ENCODE measurements around the gene WDFY4. TPM values are rescaled to one million over a fixed set of nuclear protein-coding genes. Genes with fewer than 3 reads are reported as not detected.

The WDFY4 gene
- total RNA-seq, 1 experiment from 2014 or later: not detected

- no peak overlapping the region for H3K18ac ChIP-seq (ENCODE audit: insufficient read length, low read depth, low read length)
- H4K91ac ChIP-seq (ENCODE audit: insufficient read length, low read depth, low read length): no peak overlapping the region
- H3T11ph ChIP-seq (ENCODE audit: low read length): no peak overlapping the region
- no peak overlapping the region for H3K56ac ChIP-seq (ENCODE audit: insufficient read length, low read depth, low read length)
- H3K27me3 ChIP-seq (ENCODE audit: insufficient read depth, low read length): no peaks in the 10 kb centered on the region
- Mint-ChIP-seq H3K36me3 (ENCODE audit: insufficient read depth in 1 of 3, low read depth in 3 of 3) (no peaks in the 10 kb centered on the region), H3K4me1 (peaks cover 14% of the 10 kb centered on the region in 2 experiments), H3K27ac (peak overlapping the region in 1 of 3 experiments; percentile 29; a peak in 1 of 7 replicates), H3K9me3 (no peaks in the 10 kb centered on the region; a peak in 1 of 5 replicates), H3K27me3 (ENCODE audit: low read depth) (peaks cover 2% of the 10 kb centered on the region), H3K4me3 (no peak overlapping the region)
- no peak overlapping the region for H2AFZ ChIP-seq (ENCODE audit: low read length)
- H3K23me2 ChIP-seq (ENCODE audit: insufficient read length, low read depth, low read length, poor library complexity, severe bottlenecking): no peaks in the 10 kb centered on the region
- H2BK20ac ChIP-seq (ENCODE audit: low read depth, low read length, poor library complexity, severe bottlenecking): no peak overlapping the region
- no peak overlapping the region for H3K4ac ChIP-seq (ENCODE audit: low read depth, low read length)
- no peak overlapping the region for H2BK15ac ChIP-seq (ENCODE audit: low read depth, low read length)
- no peak overlapping the region for H2BK120ac ChIP-seq (ENCODE audit: low read depth, low read length, poor library complexity, severe bottlenecking)
- H3K79me2 ChIP-seq (ENCODE audit: insufficient read depth, low read length): no peaks in the 10 kb centered on the region
- DNase-seq: no peak
- TF ChIP-seq, protein P1, sequence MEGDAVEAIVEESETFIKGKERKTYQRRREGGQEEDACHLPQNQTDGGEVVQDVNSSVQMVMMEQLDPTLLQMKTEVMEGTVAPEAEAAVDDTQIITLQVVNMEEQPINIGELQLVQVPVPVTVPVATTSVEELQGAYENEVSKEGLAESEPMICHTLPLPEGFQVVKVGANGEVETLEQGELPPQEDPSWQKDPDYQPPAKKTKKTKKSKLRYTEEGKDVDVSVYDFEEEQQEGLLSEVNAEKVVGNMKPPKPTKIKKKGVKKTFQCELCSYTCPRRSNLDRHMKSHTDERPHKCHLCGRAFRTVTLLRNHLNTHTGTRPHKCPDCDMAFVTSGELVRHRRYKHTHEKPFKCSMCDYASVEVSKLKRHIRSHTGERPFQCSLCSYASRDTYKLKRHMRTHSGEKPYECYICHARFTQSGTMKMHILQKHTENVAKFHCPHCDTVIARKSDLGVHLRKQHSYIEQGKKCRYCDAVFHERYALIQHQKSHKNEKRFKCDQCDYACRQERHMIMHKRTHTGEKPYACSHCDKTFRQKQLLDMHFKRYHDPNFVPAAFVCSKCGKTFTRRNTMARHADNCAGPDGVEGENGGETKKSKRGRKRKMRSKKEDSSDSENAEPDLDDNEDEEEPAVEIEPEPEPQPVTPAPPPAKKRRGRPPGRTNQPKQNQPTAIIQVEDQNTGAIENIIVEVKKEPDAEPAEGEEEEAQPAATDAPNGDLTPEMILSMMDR (conservative IDR thresholded peaks at IDR 0.05): no peak
- H4K20me1 ChIP-seq (ENCODE audit: control insufficient read depth, insufficient read depth, insufficient read length): no peaks in the 10 kb centered on the region
- H2AK5ac ChIP-seq (ENCODE audit: insufficient read length, low read length): no peak overlapping the region
- no peak overlapping the region for H3K4me2 ChIP-seq (ENCODE audit: insufficient read depth, insufficient read length, low read length)
- no CpG with 5 or more reads among the region's 13 CpGs for WGBS (ENCODE audit: extremely low coverage, insufficient read length, low lambda C conversion rate)
- H2BK5ac ChIP-seq (ENCODE audit: insufficient read length, low read length): no peak overlapping the region
- H3K9ac ChIP-seq (ENCODE audit: extremely low read depth, insufficient read length, low read length): no peak overlapping the region
- no peaks in the 10 kb centered on the region; the same call in 1 of the 2 replicates for H3K4me1 ChIP-seq (ENCODE audit: insufficient read depth, low read length)
- no peaks in the 10 kb centered on the region for H3K79me1 ChIP-seq (ENCODE audit: insufficient read depth, low read depth, low read length, poor library complexity, severe bottlenecking)
- H3K27ac ChIP-seq (ENCODE audit: insufficient read length, low read depth, low read length): no peak overlapping the region
- H2BK12ac ChIP-seq (ENCODE audit: insufficient read length, low read depth, low read length): no peak overlapping the region
- no peak overlapping the region for H3K23ac ChIP-seq (ENCODE audit: insufficient read length, low read depth, low read length)
- H4K8ac ChIP-seq (replicated peaks; ENCODE audit: insufficient read length, low read depth, low read length): no peak overlapping the region
- no peaks in the 10 kb centered on the region for H3K9me3 ChIP-seq (ENCODE audit: control insufficient read depth, low read depth, low read length)
- no peak overlapping the region for H4K5ac ChIP-seq (ENCODE audit: insufficient read length, low read depth, low read length)
- no peak overlapping the region for H3K14ac ChIP-seq (ENCODE audit: insufficient read depth, low read length)
These were observed 11.2 kb downstream of the WDFY4 start for GRCh38 chr10:48695636-48696534.

All from H9 (cell line).